IgD-negative memory B cell (primary cell): Measurements from ENCODE around the gene GALNT17. TPM values are rescaled to one million over a fixed set of nuclear protein-coding genes. Genes with fewer than 3 reads are reported as not detected.
A peak's percentile ranks its signal among the peaks of the same experiment; 100 is the strongest.

Source experiments
- H3K27ac Mint-ChIP-seq, 3 donors: one replicate each; pipeline ENCODE4 v1.8.0; 2020 to 2022; ENCODE audit warnings: mild to moderate bottlenecking in 3 of 3, mixed read lengths in 3 of 3, moderate library complexity in 1 of 3
- H3K27me3 Mint-ChIP-seq: one replicate; pipeline ENCODE4 v1.8.0; 2021; ENCODE audit warnings: mixed read lengths
- H3K36me3 Mint-ChIP-seq: one replicate; pipeline ENCODE4 v1.8.0; 2020; ENCODE audit warnings: mild to moderate bottlenecking, mixed read lengths
- H3K4me1 Mint-ChIP-seq, 3 donors: one replicate each; pipeline ENCODE4 v1.8.0; 2020 to 2022; ENCODE audit warnings: mixed read lengths in 3 of 3, mild to moderate bottlenecking in 1 of 3
- H3K4me3 Mint-ChIP-seq, 4 donors: one replicate each; pipeline ENCODE4 v1.8.0; 2020 to 2022; ENCODE audit warnings: mild to moderate bottlenecking in 4 of 4, mixed read lengths in 4 of 4, moderate library complexity in 3 of 4
- H3K9me3 Mint-ChIP-seq, 3 donors: one replicate each; pipeline ENCODE4 v1.8.0; 2020 to 2021; ENCODE audit warnings: mixed read lengths in 3 of 3, mild to moderate bottlenecking in 1 of 3
- polyA plus RNA-seq: library from polyadenylated mRNA; unstranded; fragments of 300-500 nt; fragmentation: Illumina TruSeq; gene quantifications from one replicate; pipeline ENCODE4 v1.2.3, GENCODE V29; 2021

The GALNT17 gene
- polyA plus RNA-seq, 1 donor from 2014 or later: not detected

GRCh38 chr7:71343039-71343438 is 211.1 kb downstream of the GALNT17 start:
- H3K4me1 Mint-ChIP-seq: no peaks in the 10 kb centered on the region
- peaks cover 2 to 22% (median 3%) of the 10 kb centered on the region in 3 donors for H3K9me3 Mint-ChIP-seq

GRCh38 chr7:71343892-71344291 is 211.9 kb downstream of the GALNT17 start:
- H3K9me3 Mint-ChIP-seq: peaks cover 3 to 24% (median 6%) of the 10 kb centered on the region in 3 donors
- H3K4me1 Mint-ChIP-seq: no peaks in the 10 kb centered on the region
- H3K27me3 Mint-ChIP-seq: no peaks in the 10 kb centered on the region
- no peaks in the 10 kb centered on the region for H3K36me3 Mint-ChIP-seq
- no peak overlapping the region for H3K27ac Mint-ChIP-seq
- no peak overlapping the region for H3K4me3 Mint-ChIP-seq

More at GRCh38 chr7:71343039-71343438, 211.1 kb downstream of the GALNT17 start:
- H3K36me3 Mint-ChIP-seq: no peaks in the 10 kb centered on the region
- H3K27ac Mint-ChIP-seq: no peak overlapping the region
- no peak overlapping the region for H3K4me3 Mint-ChIP-seq
- no peaks in the 10 kb centered on the region for H3K27me3 Mint-ChIP-seq

GRCh38 chr7:71345117-71345884 is 213.4 kb downstream of the GALNT17 start:
- Mint-ChIP-seq H3K36me3 (no peaks in the 10 kb centered on the region), H3K27me3 (no peaks in the 10 kb centered on the region), H3K9me3 (peaks cover 3 to 29% (median 10%) of the 10 kb centered on the region in 3 donors), H3K4me1 (no peaks in the 10 kb centered on the region), H3K27ac (no peak overlapping the region), H3K4me3 (no peak overlapping the region)

- Mint-ChIP-seq H3K27ac (no peak overlapping the region), H3K9me3 (peaks cover 11 to 37% (median 23%) of the 10 kb centered on the region in 3 donors)
Observed at GRCh38 chr7:71348821-71349681, 217.1 kb downstream of the GALNT17 start.

GRCh38 chr7:71349682-71350481 is 217.9 kb downstream of the GALNT17 start:
- no peaks in the 10 kb centered on the region for H3K36me3 Mint-ChIP-seq
- H3K9me3 Mint-ChIP-seq: peaks cover 11 to 35% (median 23%) of the 10 kb centered on the region in 3 donors
- no peaks in the 10 kb centered on the region for H3K4me1 Mint-ChIP-seq
- no peaks in the 10 kb centered on the region for H3K27me3 Mint-ChIP-seq
- no peak overlapping the region for H3K27ac Mint-ChIP-seq
- no peak overlapping the region for H3K4me3 Mint-ChIP-seq

More at GRCh38 chr7:71348821-71349681, 217.1 kb downstream of the GALNT17 start:
- H3K4me1 Mint-ChIP-seq: no peaks in the 10 kb centered on the region
- no peaks in the 10 kb centered on the region for H3K27me3 Mint-ChIP-seq
- no peak overlapping the region for H3K4me3 Mint-ChIP-seq
- H3K36me3 Mint-ChIP-seq: no peaks in the 10 kb centered on the region

GRCh38 chr7:71350680-71351079 is 218.7 kb downstream of the GALNT17 start:
- no peaks in the 10 kb centered on the region for H3K4me1 Mint-ChIP-seq
- H3K36me3 Mint-ChIP-seq: no peaks in the 10 kb centered on the region
- H3K4me3 Mint-ChIP-seq: no peak overlapping the region
- H3K27me3 Mint-ChIP-seq: no peaks in the 10 kb centered on the region
- peaks cover 11 to 35% (median 23%) of the 10 kb centered on the region in 3 donors for H3K9me3 Mint-ChIP-seq
- H3K27ac Mint-ChIP-seq: peak overlapping the region in 1 of 3 donors; percentile 9

GRCh38 chr7:71354716-71355115 is 222.8 kb downstream of the GALNT17 start:
- H3K9me3 Mint-ChIP-seq: peaks cover 15 to 30% (median 16%) of the 10 kb centered on the region in 3 donors
- H3K27ac Mint-ChIP-seq: no peak overlapping the region
- no peaks in the 10 kb centered on the region for H3K36me3 Mint-ChIP-seq
- no peak overlapping the region for H3K4me3 Mint-ChIP-seq
- H3K4me1 Mint-ChIP-seq: no peaks in the 10 kb centered on the region
- no peaks in the 10 kb centered on the region for H3K27me3 Mint-ChIP-seq

GRCh38 chr7:71361451-71362032 is 229.6 kb downstream of the GALNT17 start:
- Mint-ChIP-seq H3K4me1 (no peaks in the 10 kb centered on the region), H3K36me3 (peaks cover 1% of the 10 kb centered on the region), H3K27ac (no peak overlapping the region), H3K4me3 (no peak overlapping the region), H3K9me3 (peaks cover 4 to 20% (median 15%) of the 10 kb centered on the region in 3 donors), H3K27me3 (no peaks in the 10 kb centered on the region)

- peaks cover 4 to 20% (median 16%) of the 10 kb centered on the region in 3 donors for H3K9me3 Mint-ChIP-seq
- no peak overlapping the region for H3K4me3 Mint-ChIP-seq
- H3K27ac Mint-ChIP-seq: no peak overlapping the region
- H3K27me3 Mint-ChIP-seq: no peaks in the 10 kb centered on the region
- no peaks in the 10 kb centered on the region for H3K4me1 Mint-ChIP-seq
- peaks cover 1% of the 10 kb centered on the region for H3K36me3 Mint-ChIP-seq
Observed at GRCh38 chr7:71362240-71362639, 230.3 kb downstream of the GALNT17 start.

GRCh38 chr7:71363223-71363622 is 231.3 kb downstream of the GALNT17 start:
- Mint-ChIP-seq H3K9me3 (peaks cover 4 to 17% (median 16%) of the 10 kb centered on the region in 3 donors), H3K27ac (no peak overlapping the region)

GRCh38 chr7:71363627-71364026 is 231.7 kb downstream of the GALNT17 start:
- Mint-ChIP-seq H3K4me1 (no peaks in the 10 kb centered on the region), H3K27ac (no peak overlapping the region), H3K4me3 (no peak overlapping the region)

More at GRCh38 chr7:71363223-71363622, 231.3 kb downstream of the GALNT17 start:
- no peak overlapping the region for H3K4me3 Mint-ChIP-seq
- peaks cover 1% of the 10 kb centered on the region for H3K36me3 Mint-ChIP-seq
- no peaks in the 10 kb centered on the region for H3K4me1 Mint-ChIP-seq
- no peaks in the 10 kb centered on the region for H3K27me3 Mint-ChIP-seq

GRCh38 chr7:71364551-71364950 is 232.6 kb downstream of the GALNT17 start:
- no peak overlapping the region for H3K4me3 Mint-ChIP-seq
- no peaks in the 10 kb centered on the region for H3K27me3 Mint-ChIP-seq
- H3K4me1 Mint-ChIP-seq: no peaks in the 10 kb centered on the region
- peaks cover 4 to 17% (median 16%) of the 10 kb centered on the region in 3 donors for H3K9me3 Mint-ChIP-seq
- H3K27ac Mint-ChIP-seq: no peak overlapping the region
- H3K36me3 Mint-ChIP-seq: peaks cover 1% of the 10 kb centered on the region

More at GRCh38 chr7:71363627-71364026, 231.7 kb downstream of the GALNT17 start:
- peaks cover 1% of the 10 kb centered on the region for H3K36me3 Mint-ChIP-seq
- no peaks in the 10 kb centered on the region for H3K27me3 Mint-ChIP-seq
- H3K9me3 Mint-ChIP-seq: peaks cover 4 to 17% (median 16%) of the 10 kb centered on the region in 3 donors

GRCh38 chr7:71372991-71373390 is 241.0 kb downstream of the GALNT17 start:
- Mint-ChIP-seq H3K27ac (no peak overlapping the region), H3K27me3 (no peaks in the 10 kb centered on the region), H3K9me3 (peaks cover 6 to 10% (median 9%) of the 10 kb centered on the region in 3 donors), H3K4me1 (no peaks in the 10 kb centered on the region), H3K36me3 (peaks cover 1% of the 10 kb centered on the region), H3K4me3 (no peak overlapping the region)

- no peaks in the 10 kb centered on the region for H3K27me3 Mint-ChIP-seq
- H3K4me3 Mint-ChIP-seq: no peak overlapping the region
- H3K9me3 Mint-ChIP-seq: peaks cover 14 to 22% (median 19%) of the 10 kb centered on the region in 3 donors
- H3K4me1 Mint-ChIP-seq: no peaks in the 10 kb centered on the region
- peaks cover 4% of the 10 kb centered on the region for H3K36me3 Mint-ChIP-seq
- no peak overlapping the region for H3K27ac Mint-ChIP-seq
Observed at GRCh38 chr7:71377062-71377461, 245.1 kb downstream of the GALNT17 start.
